Osteoblast (primary cell): ENCODE data around the gene PLCG1. TPM values are rescaled to one million over a fixed set of nuclear protein-coding genes. Genes with fewer than 3 reads are reported as not detected.

Experiments used
- DNase-seq: peaks from one replicate; pipeline ENCODE4 v3.0.0; 2011; ENCODE audit warnings: low spot score, mixed read lengths; ENCODE audit not compliant: insufficient read length; ENCODE audit errors: missing footprints
- H2AFZ ChIP-seq: 2 replicates; pipeline ENCODE4 v1.6.0; 2011; ENCODE audit warnings: mild to moderate bottlenecking, low read length
- H3K27ac ChIP-seq: 2 replicates; pipeline ENCODE4 v1.5.1; 2011; ENCODE audit warnings: mild to moderate bottlenecking, low read depth, low read length, moderate library complexity
- H3K27me3 ChIP-seq: 2 replicates; pipeline ENCODE4 v1.6.0; 2012; ENCODE audit warnings: mild to moderate bottlenecking, control low read depth, inconsistent platforms, low read length, moderate library complexity; ENCODE audit not compliant: insufficient read depth
- H3K36me3 ChIP-seq: 2 replicates; pipeline ENCODE4 v1.5.1; 2011; ENCODE audit warnings: mild to moderate bottlenecking, low read length, control low read depth, moderate library complexity; ENCODE audit not compliant: insufficient read depth
- H3K4me1 ChIP-seq: 2 replicates; pipeline ENCODE4 v1.5.1; 2011; ENCODE audit warnings: mild to moderate bottlenecking, low read length, control low read depth, moderate library complexity; ENCODE audit not compliant: insufficient read depth
- H3K4me2 ChIP-seq: 2 replicates; pipeline ENCODE4 v1.6.0; 2011; ENCODE audit warnings: mild to moderate bottlenecking, low read length; ENCODE audit not compliant: insufficient read depth
- H3K4me3 ChIP-seq: fragments of 200-600 bp; sonication (generic); 3 replicates; pipeline ENCODE4 v1.5.1; 2012; ENCODE audit warnings: mild to moderate bottlenecking, low read length, inconsistent platforms; ENCODE audit not compliant: insufficient read depth
- H3K79me2 ChIP-seq: 2 replicates; pipeline ENCODE4 v1.6.0; 2012; ENCODE audit warnings: mild to moderate bottlenecking, low read length, control low read depth, inconsistent platforms; ENCODE audit not compliant: insufficient read depth
- H3K9me3 ChIP-seq: 2 replicates; pipeline ENCODE4 v1.5.1; 2011; ENCODE audit warnings: low read depth, low read length, control low read depth
- H4K20me1 ChIP-seq: 2 replicates; pipeline ENCODE4 v1.6.0; 2012; ENCODE audit warnings: mild to moderate bottlenecking, low read length, control low read depth; ENCODE audit not compliant: insufficient read depth
- CTCF ChIP-seq: IDR thresholded peaks from 2 replicates; pipeline ENCODE4 v1.5.1; 2011; ENCODE audit warnings: mild to moderate bottlenecking, low read depth, low read length, moderate library complexity; ENCODE audit errors: extremely low read depth
- total RNA-seq: library from RNA; depleted of rRNA; stranded (reverse); fragments of >200 nt; gene quantifications from 2 replicates; pipeline ENCODE4 v1.2.3, GENCODE V29; 2012

Gene PLCG1
- total RNA-seq, 1 donor = 72.4 TPM

- H3K36me3 ChIP-seq = peaks cover 49% of the 10 kb centered on the region
- DNase-seq = peak; percentile 80
These were observed 24.5 kb downstream of the PLCG1 start for GRCh38 chr20:41161886-41162285.

GRCh38 chr20:41162396-41162795 lies 25.1 kb downstream of the PLCG1 start:
- Histone ChIP-seq H3K4me3 (no peak overlapping the region), H4K20me1 (peaks cover 26% of the 10 kb centered on the region), H3K79me2 (peaks cover 34% of the 10 kb centered on the region), H2AFZ (no peak overlapping the region), H3K9me3 (no peaks in the 10 kb centered on the region), H3K4me1 (no peaks in the 10 kb centered on the region), H3K27me3 (no peaks in the 10 kb centered on the region), H3K36me3 (peaks cover 53% of the 10 kb centered on the region), H3K4me2 (no peak overlapping the region), H3K27ac (no peak overlapping the region)
- no peak for DNase-seq
- TF ChIP-seq CTCF = no peak

More at GRCh38 chr20:41161886-41162285, 24.5 kb downstream of the PLCG1 start:
- Histone ChIP-seq H2AFZ (no peak overlapping the region), H3K27me3 (no peaks in the 10 kb centered on the region), H4K20me1 (peaks cover 31% of the 10 kb centered on the region), H3K9me3 (no peaks in the 10 kb centered on the region), H3K27ac (no peak overlapping the region), H3K4me1 (no peaks in the 10 kb centered on the region), H3K79me2 (peaks cover 39% of the 10 kb centered on the region), H3K4me3 (no peak overlapping the region), H3K4me2 (no peak overlapping the region)
- no peak for TF ChIP-seq CTCF

- H3K79me2 ChIP-seq = peaks cover 20% of the 10 kb centered on the region
- peaks cover 61% of the 10 kb centered on the region for H3K36me3 ChIP-seq
- H2AFZ ChIP-seq = no peak overlapping the region
- H3K9me3 ChIP-seq = no peaks in the 10 kb centered on the region
- H3K4me3 ChIP-seq = no peak overlapping the region
- no peaks in the 10 kb centered on the region for H3K4me1 ChIP-seq
- peaks cover 17% of the 10 kb centered on the region for H4K20me1 ChIP-seq
- no peak overlapping the region for H3K27ac ChIP-seq
- no peaks in the 10 kb centered on the region for H3K27me3 ChIP-seq
- H3K4me2 ChIP-seq = no peak overlapping the region
- peak; percentile 72 for DNase-seq
- no peak for TF ChIP-seq CTCF
These were observed 26.5 kb downstream of the PLCG1 start for GRCh38 chr20:41163821-41164220.

- no peaks in the 10 kb centered on the region for H3K4me1 ChIP-seq
- H3K4me3 ChIP-seq = no peak overlapping the region
- DNase-seq = peak; percentile 45
- H3K4me2 ChIP-seq = no peak overlapping the region
- H4K20me1 ChIP-seq = peaks cover 7% of the 10 kb centered on the region
- peaks cover 71% of the 10 kb centered on the region for H3K36me3 ChIP-seq
- peaks cover 7% of the 10 kb centered on the region for H3K79me2 ChIP-seq
- no peaks in the 10 kb centered on the region for H3K9me3 ChIP-seq
- H3K27me3 ChIP-seq = no peaks in the 10 kb centered on the region
- H3K27ac ChIP-seq = no peak overlapping the region
- no peak for TF ChIP-seq CTCF
- no peak overlapping the region for H2AFZ ChIP-seq
These were observed 27.9 kb downstream of the PLCG1 start for GRCh38 chr20:41165001-41165882.
